HG03354 (cell line): ENCODE results near the gene DAND5.

Source experiments
- ATAC-seq: cut with Tn5 transposase; IDR thresholded peaks from one replicate; pipeline ENCODE4 v1.9.1; 2021; ENCODE audit warnings: mild to moderate bottlenecking; ENCODE audit not compliant: unreplicated experiment, poor library complexity, severe bottlenecking

The DAND5 gene

GRCh38 chr19:13005861-13006370 lies 36.5 kb downstream of the DAND5 start:
- ATAC-seq, result no peak

GRCh38 chr19:13006431-13007281 lies 37.3 kb downstream of the DAND5 start:
- ATAC-seq, result no peak

- ATAC-seq, result no peak
These were observed 38.1 kb downstream of the DAND5 start for GRCh38 chr19:13007292-13008045.

- ATAC-seq, result no peak
These were observed 39.8 kb downstream of the DAND5 start for GRCh38 chr19:13008926-13009787.

GRCh38 chr19:13010038-13010991 lies 40.9 kb downstream of the DAND5 start:
- ATAC-seq, result no peak

GRCh38 chr19:13010992-13011652 lies 41.7 kb downstream of the DAND5 start:
- no peak for ATAC-seq

GRCh38 chr19:13011653-13012389 lies 42.4 kb downstream of the DAND5 start:
- no peak for ATAC-seq

GRCh38 chr19:13012390-13012689 lies 43.0 kb downstream of the DAND5 start:
- no peak for ATAC-seq

GRCh38 chr19:13012690-13013608 lies 43.6 kb downstream of the DAND5 start:
- ATAC-seq, result no peak

GRCh38 chr19:13013649-13014048 lies 44.3 kb downstream of the DAND5 start:
- no peak for ATAC-seq

- ATAC-seq, result no peak
These were observed 44.9 kb downstream of the DAND5 start for GRCh38 chr19:13014101-13014920.

- no peak for ATAC-seq
These were observed 45.5 kb downstream of the DAND5 start for GRCh38 chr19:13014921-13015280.

GRCh38 chr19:13015361-13016223 lies 46.2 kb downstream of the DAND5 start:
- ATAC-seq, result no peak

GRCh38 chr19:13016245-13016627 lies 46.9 kb downstream of the DAND5 start:
- no peak for ATAC-seq

GRCh38 chr19:13016628-13017305 lies 47.4 kb downstream of the DAND5 start:
- ATAC-seq, result no peak
